BE2C (cell line): ENCODE data around the gene NUP153.

ENCODE experiments used
- DNase-seq: peaks from one replicate; pipeline ENCODE4 v3.0.0-alpha.2; 2020
- H3K27me3 ChIP-seq: fragments of 250-450 bp; sonication (Bioruptor Pico); 2 replicates; pipeline ENCODE4 v1.5.1; 2020; ENCODE audit warnings: mild to moderate bottlenecking
- H3K36me3 ChIP-seq: fragments of 250-450 bp; sonication (Bioruptor Pico); 2 replicates; pipeline ENCODE4 v1.5.1; 2020; ENCODE audit warnings: mild to moderate bottlenecking
- H3K4me1 ChIP-seq: fragments of 250-450 bp; sonication (Bioruptor Pico); 2 replicates; pipeline ENCODE4 v1.5.1; 2020
- H3K4me3 ChIP-seq: 2 replicates; pipeline ENCODE4 v1.5.1; 2011; ENCODE audit warnings: low read depth, low read length
- H3K9me3 ChIP-seq: fragments of 250-450 bp; sonication (Bioruptor Pico); 2 replicates; pipeline ENCODE4 v1.5.1; 2020
- CTCF ChIP-seq: IDR thresholded peaks from 2 replicates; pipeline ENCODE4 v1.5.1; 2012; ENCODE audit warnings: mild to moderate bottlenecking, low read depth, low read length

The NUP153 gene

DNA sequence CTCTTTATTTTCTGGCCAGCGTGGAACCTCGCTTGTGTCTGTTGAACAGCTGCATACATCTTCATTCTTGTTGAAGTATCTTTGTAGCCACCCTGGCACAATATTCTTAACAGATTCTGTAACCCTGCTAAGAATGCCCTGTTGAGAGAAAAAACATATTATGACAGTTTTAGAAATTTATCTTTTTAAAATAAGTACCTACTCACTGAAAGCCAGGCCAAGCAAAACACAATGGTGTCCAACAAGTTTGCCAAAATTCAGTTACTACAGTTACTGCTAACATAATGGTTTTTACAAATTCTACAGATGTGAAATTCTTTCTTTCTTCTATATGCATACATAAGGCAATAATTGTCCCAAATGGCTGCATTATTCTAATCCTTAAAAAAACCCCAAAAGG lies 18.2 kb downstream of the NUP153 start:
- no peak for TF ChIP-seq CTCF
- H3K4me1 ChIP-seq, result no peaks in the 10 kb centered on the region
- no peaks in the 10 kb centered on the region for H3K9me3 ChIP-seq
- H3K27me3 ChIP-seq, result no peaks in the 10 kb centered on the region
- H3K4me3 ChIP-seq, result no peak overlapping the region
- no peak for DNase-seq
- H3K36me3 ChIP-seq, result peaks cover 40% of the 10 kb centered on the region

DNA sequence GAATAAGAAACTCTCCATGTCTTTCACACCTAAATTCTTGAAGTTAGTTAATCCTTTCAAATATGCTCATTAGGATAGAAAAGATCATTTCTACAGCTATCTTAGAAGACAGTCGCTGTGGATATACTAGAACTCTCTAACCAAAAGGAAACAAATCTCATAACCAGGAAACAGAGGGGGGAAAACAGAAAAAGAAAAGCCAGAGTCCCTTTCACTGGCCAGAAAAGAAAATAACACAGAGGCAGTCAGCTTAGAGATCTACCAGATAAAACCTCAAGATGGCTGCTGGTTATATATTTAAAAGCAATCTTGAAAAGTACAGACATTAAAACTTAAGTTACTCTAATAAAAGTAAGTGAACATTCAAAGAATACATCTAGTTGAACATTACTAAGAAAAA lies 19.6 kb downstream of the NUP153 start:
- Histone ChIP-seq H3K36me3 (peaks cover 46% of the 10 kb centered on the region), H3K27me3 (no peaks in the 10 kb centered on the region), H3K4me3 (no peak overlapping the region), H3K9me3 (no peaks in the 10 kb centered on the region), H3K4me1 (no peaks in the 10 kb centered on the region)
- no peak for DNase-seq
- TF ChIP-seq CTCF, result no peak

DNA sequence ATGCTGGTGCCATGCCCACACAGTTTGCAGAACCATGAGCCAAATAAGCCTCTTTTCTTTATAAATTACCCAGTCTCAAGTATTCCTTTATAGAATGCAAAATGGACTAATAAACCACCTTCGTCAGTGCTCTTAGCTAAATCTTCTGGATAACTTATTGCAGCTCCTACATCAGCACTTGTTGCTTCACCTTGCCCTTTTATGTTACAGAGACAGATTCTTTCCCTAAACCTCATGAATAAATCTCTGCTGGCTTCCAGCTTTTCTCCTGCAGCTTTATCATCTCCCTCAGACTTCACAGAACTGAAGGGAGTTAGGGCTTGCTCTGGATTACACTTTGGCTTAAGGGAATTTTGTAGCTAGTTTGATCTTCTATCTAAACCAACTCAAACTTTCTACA lies 22.6 kb downstream of the NUP153 start:
- H3K27me3 ChIP-seq, result no peaks in the 10 kb centered on the region
- no peak overlapping the region for H3K4me3 ChIP-seq
- no peaks in the 10 kb centered on the region for H3K4me1 ChIP-seq
- no peak for TF ChIP-seq CTCF
- DNase-seq, result no peak
- H3K36me3 ChIP-seq, result peaks cover 61% of the 10 kb centered on the region
- H3K9me3 ChIP-seq, result no peaks in the 10 kb centered on the region

DNA sequence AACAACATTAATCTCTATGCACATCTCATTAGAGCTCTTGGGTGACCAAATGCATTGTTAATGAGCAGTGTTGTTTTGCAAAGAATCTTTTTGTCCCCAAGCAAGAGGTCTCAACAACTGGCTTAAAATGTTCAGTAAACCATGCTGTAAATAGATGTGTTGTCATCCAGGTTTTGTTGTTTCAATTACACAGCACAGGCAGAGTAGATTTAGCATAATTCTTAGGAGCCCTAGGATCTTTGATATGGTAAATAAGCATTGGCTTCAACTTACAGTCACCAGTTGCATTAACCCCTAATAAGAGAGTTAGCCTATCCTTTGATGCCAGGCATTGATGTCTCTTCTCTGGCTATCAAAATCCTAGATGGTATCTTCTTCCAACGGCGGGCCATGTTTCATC lies 23.3 kb downstream of the NUP153 start:
- TF ChIP-seq CTCF, result no peak
- Histone ChIP-seq H3K4me1 (no peaks in the 10 kb centered on the region), H3K9me3 (no peaks in the 10 kb centered on the region), H3K36me3 (peaks cover 60% of the 10 kb centered on the region), H3K27me3 (no peaks in the 10 kb centered on the region), H3K4me3 (no peak overlapping the region)
- DNase-seq, result no peak

- peaks cover 48% of the 10 kb centered on the region for H3K36me3 ChIP-seq
- no peaks in the 10 kb centered on the region for H3K9me3 ChIP-seq
- no peak overlapping the region for H3K4me3 ChIP-seq
- no peaks in the 10 kb centered on the region for H3K4me1 ChIP-seq
- no peak for TF ChIP-seq CTCF
- DNase-seq, result no peak
- no peaks in the 10 kb centered on the region for H3K27me3 ChIP-seq
These were observed 27.0 kb downstream of the NUP153 start for GRCh38 chr6:17679726-17680125.

- Histone ChIP-seq H3K4me3 (no peak overlapping the region), H3K27me3 (no peaks in the 10 kb centered on the region), H3K9me3 (no peaks in the 10 kb centered on the region), H3K4me1 (no peaks in the 10 kb centered on the region), H3K36me3 (peaks cover 52% of the 10 kb centered on the region)
- TF ChIP-seq CTCF, result no peak
- DNase-seq, result no peak
These were observed 29.1 kb downstream of the NUP153 start for GRCh38 chr6:17677602-17678001.
